OCI-LY1 (cell line): Measurements from ENCODE around the gene REC114.

Experiments used
- CTCF ChIP-seq: fragments of 200-600 bp; sonication (generic), shearing (Covaris generic); IDR thresholded peaks from 2 replicates; pipeline ENCODE4 v1.5.1; 2017; ENCODE audit warnings: mild to moderate bottlenecking, antibody characterized with exemption, low read length, moderate library complexity, mixed read lengths
- EZH2 ChIP-seq: fragments of 200-600 bp; sonication (generic), shearing (Covaris generic); IDR thresholded peaks from 2 replicates; pipeline ENCODE4 v1.8.0; 2017; ENCODE audit warnings: borderline replicate concordance, mixed run types, mild to moderate bottlenecking, antibody characterized with exemption, low read length, moderate library complexity, mixed read lengths

GRCh38 chr15:73608941-73609340, 166.0 kb downstream of the REC114 start:
- no peak for TF ChIP-seq CTCF
- TF ChIP-seq EZH2, result no peak
